ENCODE measurements around the gene C16orf90. TPM values are rescaled to one million over a fixed set of nuclear protein-coding genes. Genes with fewer than 3 reads are reported as not detected.

The C16orf90 gene
- total RNA-seq, 4 donors from 2014 or later = not detected

GRCh38 chr16:3485097-3485745 is 10.1 kb downstream of the C16orf90 start:
- intact Hi-C loops (cut with DNase I; ENCODE audit: low total_unique reads) = no loop called here
- Histone ChIP-seq H3K9me3 (no peaks in the 10 kb centered on the region), H3K4me1 (peaks cover 0 to 9% of the 10 kb centered on the region in 2 donors), H3K27ac (no peak overlapping the region), H3K27me3 (no peaks in the 10 kb centered on the region), H3K36me3 (peaks cover 0 to 55% of the 10 kb centered on the region in 2 donors), H3K4me3 (no peak overlapping the region)
- DNase-seq (no peak), ATAC-seq (no peak)
- TF ChIP-seq, protein P1, sequence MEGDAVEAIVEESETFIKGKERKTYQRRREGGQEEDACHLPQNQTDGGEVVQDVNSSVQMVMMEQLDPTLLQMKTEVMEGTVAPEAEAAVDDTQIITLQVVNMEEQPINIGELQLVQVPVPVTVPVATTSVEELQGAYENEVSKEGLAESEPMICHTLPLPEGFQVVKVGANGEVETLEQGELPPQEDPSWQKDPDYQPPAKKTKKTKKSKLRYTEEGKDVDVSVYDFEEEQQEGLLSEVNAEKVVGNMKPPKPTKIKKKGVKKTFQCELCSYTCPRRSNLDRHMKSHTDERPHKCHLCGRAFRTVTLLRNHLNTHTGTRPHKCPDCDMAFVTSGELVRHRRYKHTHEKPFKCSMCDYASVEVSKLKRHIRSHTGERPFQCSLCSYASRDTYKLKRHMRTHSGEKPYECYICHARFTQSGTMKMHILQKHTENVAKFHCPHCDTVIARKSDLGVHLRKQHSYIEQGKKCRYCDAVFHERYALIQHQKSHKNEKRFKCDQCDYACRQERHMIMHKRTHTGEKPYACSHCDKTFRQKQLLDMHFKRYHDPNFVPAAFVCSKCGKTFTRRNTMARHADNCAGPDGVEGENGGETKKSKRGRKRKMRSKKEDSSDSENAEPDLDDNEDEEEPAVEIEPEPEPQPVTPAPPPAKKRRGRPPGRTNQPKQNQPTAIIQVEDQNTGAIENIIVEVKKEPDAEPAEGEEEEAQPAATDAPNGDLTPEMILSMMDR (IDR thresholded peaks at IDR 0.05 in 4 of 5, conservative IDR thresholded peaks at IDR 0.05 in 1 of 5) = no peak
- TF ChIP-seq POLR2A (IDR thresholded peaks at IDR 0.05) = no peak
- in situ Hi-C loops (cut with MboI; ENCODE audit: low sequenced_read_pairs in 4 of 4) = no loop called here

DNA sequence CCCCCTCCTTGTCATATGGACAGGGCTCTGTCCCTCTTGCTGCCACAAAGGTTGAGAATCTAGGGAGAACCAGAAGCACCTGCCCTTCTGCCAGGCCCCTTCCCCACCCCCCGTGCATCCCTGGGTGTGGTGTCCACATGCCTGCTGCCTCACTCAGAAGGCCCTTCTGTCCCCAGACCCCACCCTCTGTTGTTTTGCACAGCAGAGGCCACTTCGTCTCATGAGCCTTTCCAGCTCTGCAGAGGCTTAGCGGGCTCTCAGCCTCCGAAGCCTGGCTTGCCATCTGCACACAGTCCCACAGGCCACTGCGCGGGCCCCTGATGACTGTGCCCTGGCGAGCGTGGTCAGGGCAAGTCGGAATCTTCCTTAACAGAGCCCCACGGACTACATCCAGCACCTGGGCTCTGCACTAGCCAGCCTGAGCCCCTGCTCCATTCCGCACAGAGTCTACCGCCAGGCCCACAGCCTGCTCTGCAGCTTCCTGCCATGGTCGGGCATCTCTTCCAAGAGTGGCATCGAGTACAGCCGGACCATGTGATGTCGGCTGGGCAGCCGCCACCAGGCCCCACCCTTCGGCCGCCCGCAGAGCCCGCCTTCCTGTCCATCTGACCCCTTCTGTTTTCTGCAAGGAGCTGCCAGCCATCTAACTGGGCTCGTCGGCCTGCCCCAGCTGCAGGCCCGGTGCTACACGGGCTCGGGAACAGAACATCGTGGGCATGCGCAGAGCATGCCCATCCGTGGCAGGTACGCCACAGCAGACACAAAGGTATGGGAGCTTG is 10.8 kb downstream of the C16orf90 start:
- Histone ChIP-seq H3K9me3 (no peaks in the 10 kb centered on the region), H3K4me1 (peaks cover 0 to 9% of the 10 kb centered on the region in 2 donors), H3K4me3 (no peak overlapping the region), H3K27ac (no peak overlapping the region), H3K36me3 (peaks cover 0 to 60% of the 10 kb centered on the region in 2 donors), H3K27me3 (no peaks in the 10 kb centered on the region)
- TF ChIP-seq POLR2A (IDR thresholded peaks at IDR 0.05) = no peak
- DNase-seq (no peak), ATAC-seq (no peak)
- in situ Hi-C loops (cut with MboI; ENCODE audit: low sequenced_read_pairs in 4 of 4) (no loop called here), intact Hi-C loops (cut with DNase I; ENCODE audit: low total_unique reads) (no loop called here)

- in situ Hi-C loops (cut with MboI; ENCODE audit: low sequenced_read_pairs in 4 of 4) = no loop called here
- no peak for TF ChIP-seq POLR2A (IDR thresholded peaks at IDR 0.05)
- TF ChIP-seq, protein P1 (IDR thresholded peaks at IDR 0.05 in 4 of 5, conservative IDR thresholded peaks at IDR 0.05 in 1 of 5) = no peak
- peaks cover 8 to 14% of the 10 kb centered on the region in 2 donors for H3K4me1 ChIP-seq
- no peak overlapping the region for H3K4me3 ChIP-seq
- H3K36me3 ChIP-seq = peaks cover 0 to 62% of the 10 kb centered on the region in 2 donors
- no peak overlapping the region for H3K27ac ChIP-seq
- no peak for ATAC-seq
- intact Hi-C loops (cut with DNase I; ENCODE audit: low total_unique reads) = no loop called here
- H3K9me3 ChIP-seq = no peaks in the 10 kb centered on the region
- DNase-seq = no peak
- H3K27me3 ChIP-seq = no peaks in the 10 kb centered on the region
These were observed 12.5 kb downstream of the C16orf90 start for GRCh38 chr16:3482659-3483241.

GRCh38 chr16:3481696-3482658 is 13.3 kb downstream of the C16orf90 start:
- intact Hi-C loops (cut with DNase I; ENCODE audit: low total_unique reads) (no loop called here), in situ Hi-C loops (cut with MboI; ENCODE audit: low sequenced_read_pairs in 4 of 4) (no loop called here)
- TF ChIP-seq, protein P1 (IDR thresholded peaks at IDR 0.05 in 4 of 5, conservative IDR thresholded peaks at IDR 0.05 in 1 of 5) = no peak
- TF ChIP-seq POLR2A (IDR thresholded peaks at IDR 0.05) = no peak
- ATAC-seq (no peak), DNase-seq (no peak)
- Histone ChIP-seq H3K27me3 (no peaks in the 10 kb centered on the region), H3K4me1 (peaks cover 8 to 14% of the 10 kb centered on the region in 2 donors), H3K27ac (peak overlapping the region in 2 of 4 donors; percentile 10 to 30), H3K36me3 (peaks cover 0 to 62% of the 10 kb centered on the region in 2 donors), H3K4me3 (no peak overlapping the region), H3K9me3 (no peaks in the 10 kb centered on the region)

All from gastrocnemius medialis (tissue), 4 donors.